ENCODE measurements around the gene JUP. TPM values are rescaled to one million over a fixed set of nuclear protein-coding genes. Genes with fewer than 3 reads are reported as not detected.

JUP gene
- total RNA-seq, 1 experiment from 2014 or later: 132 TPM

DNA sequence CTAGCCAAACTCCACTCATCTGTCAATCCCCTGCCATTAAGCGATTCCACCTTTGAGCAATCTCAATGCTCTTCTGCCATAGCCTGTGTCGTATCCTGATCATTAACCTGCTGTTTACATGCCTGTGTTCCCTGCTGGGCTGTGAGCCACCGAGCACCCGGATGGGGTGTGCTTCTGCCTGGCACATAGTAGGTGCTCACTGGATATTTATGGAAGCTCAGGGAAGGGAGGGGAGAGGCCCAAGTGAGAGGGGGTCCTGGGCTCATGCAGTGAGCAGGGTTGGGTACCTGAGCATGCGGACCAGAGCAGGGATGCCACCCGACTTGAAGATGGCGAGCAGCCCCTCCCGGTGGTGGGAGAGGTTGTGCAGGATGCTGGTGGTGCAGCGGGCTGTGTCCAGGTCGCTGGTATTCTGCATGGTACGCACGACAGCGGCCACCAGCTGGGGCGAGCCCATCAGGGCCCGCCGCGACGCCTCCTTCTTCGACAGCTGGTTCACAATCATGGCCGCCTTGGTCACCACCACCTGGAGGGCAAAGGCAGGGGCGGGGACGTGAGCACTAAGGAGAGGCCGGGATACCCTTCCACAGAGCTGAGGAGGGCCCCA is 17.7 kb downstream of the JUP start:
- no peaks in the 10 kb centered on the region for H3K9me2 ChIP-seq (replicated peaks; ENCODE audit: low read length)
- peaks cover 22% of the 10 kb centered on the region for H3K4me1 ChIP-seq (ENCODE audit: insufficient read depth, low read length)
- no peak overlapping the region for H2AFZ ChIP-seq (ENCODE audit: low read length)
- TF ChIP-seq EZH2phosphoT487 (IDR thresholded peaks at IDR 0.05; ENCODE audit: borderline replicate concordance, low read length) (no peak), EZH2 (IDR thresholded peaks at IDR 0.05; ENCODE audit: low read length, unreplicated experiment) (no peak)
- TF ChIP-seq, protein P1, sequence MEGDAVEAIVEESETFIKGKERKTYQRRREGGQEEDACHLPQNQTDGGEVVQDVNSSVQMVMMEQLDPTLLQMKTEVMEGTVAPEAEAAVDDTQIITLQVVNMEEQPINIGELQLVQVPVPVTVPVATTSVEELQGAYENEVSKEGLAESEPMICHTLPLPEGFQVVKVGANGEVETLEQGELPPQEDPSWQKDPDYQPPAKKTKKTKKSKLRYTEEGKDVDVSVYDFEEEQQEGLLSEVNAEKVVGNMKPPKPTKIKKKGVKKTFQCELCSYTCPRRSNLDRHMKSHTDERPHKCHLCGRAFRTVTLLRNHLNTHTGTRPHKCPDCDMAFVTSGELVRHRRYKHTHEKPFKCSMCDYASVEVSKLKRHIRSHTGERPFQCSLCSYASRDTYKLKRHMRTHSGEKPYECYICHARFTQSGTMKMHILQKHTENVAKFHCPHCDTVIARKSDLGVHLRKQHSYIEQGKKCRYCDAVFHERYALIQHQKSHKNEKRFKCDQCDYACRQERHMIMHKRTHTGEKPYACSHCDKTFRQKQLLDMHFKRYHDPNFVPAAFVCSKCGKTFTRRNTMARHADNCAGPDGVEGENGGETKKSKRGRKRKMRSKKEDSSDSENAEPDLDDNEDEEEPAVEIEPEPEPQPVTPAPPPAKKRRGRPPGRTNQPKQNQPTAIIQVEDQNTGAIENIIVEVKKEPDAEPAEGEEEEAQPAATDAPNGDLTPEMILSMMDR (conservative IDR thresholded peaks at IDR 0.05; ENCODE audit: low read depth, low read length): no peak
- intact Hi-C loops (cut with micrococcal nuclease): no loop called here
- peaks cover 15% of the 10 kb centered on the region for H3K79me2 ChIP-seq (ENCODE audit: low read length)
- no TSS peak for BruUV-seq (replicated peaks)
- peaks cover 6% of the 10 kb centered on the region for H3F3A ChIP-seq (ENCODE audit: low read length, unreplicated experiment)
- no peak overlapping the region for H3K4me2 ChIP-seq (ENCODE audit: low read length)
- ChIA-PET CTCF (no interaction called here), POLR2A (ENCODE audit: unreplicated experiment) (no interaction called here)
- H3K36me3 ChIP-seq (ENCODE audit: low read depth, low read length): peaks cover 37% of the 10 kb centered on the region
- H3K4me3 ChIP-seq (ENCODE audit: low read length): no peak overlapping the region
- ATAC-seq: no peak
- H4K20me1 ChIP-seq (ENCODE audit: low read length): no peaks in the 10 kb centered on the region
- no peaks in the 10 kb centered on the region for H3K27me3 ChIP-seq (ENCODE audit: low read length)
- H3K9ac ChIP-seq (ENCODE audit: low read length): no peak overlapping the region
- DNase-seq: no peak
- H3K27ac ChIP-seq (ENCODE audit: low read length): no peak overlapping the region
- no peaks in the 10 kb centered on the region for H3K9me3 ChIP-seq (ENCODE audit: low read length)

DNA sequence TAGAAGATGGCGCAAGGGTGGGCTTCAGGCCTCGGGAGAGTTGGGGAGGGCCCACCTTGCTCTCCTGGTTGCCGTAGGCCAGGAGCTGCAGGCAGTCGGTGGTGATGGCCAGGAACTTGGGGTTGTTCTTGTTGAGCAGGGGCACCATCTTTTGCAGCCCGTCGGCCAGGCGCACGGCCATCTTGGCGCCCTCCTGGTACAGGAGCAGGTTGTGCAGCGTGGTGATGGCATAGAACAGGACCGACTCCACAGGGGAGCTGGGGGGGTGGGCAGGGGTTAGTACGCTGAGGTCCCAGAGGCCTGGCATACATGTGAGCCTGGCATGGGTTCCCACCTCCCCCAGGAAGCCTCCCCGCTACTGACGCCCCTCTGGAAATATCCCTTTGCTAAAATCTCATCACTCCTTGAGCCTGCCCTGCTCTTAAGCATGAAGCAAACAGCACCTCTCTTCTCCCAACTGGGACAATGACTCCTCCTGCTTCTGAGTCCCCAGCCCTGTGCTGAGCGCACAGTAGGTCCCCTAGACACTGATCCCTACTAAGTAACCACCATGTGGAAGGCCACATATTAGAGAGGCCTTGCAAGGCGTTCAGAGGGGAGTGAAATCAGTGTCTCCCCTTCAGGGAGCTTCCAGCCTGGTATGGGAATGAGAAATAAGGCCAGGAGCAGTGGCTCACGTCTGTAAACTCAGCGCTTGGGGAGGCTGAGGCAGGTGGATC is 19.0 kb downstream of the JUP start:
- H3K36me3 ChIP-seq (ENCODE audit: low read depth, low read length): peaks cover 47% of the 10 kb centered on the region
- no peak overlapping the region for H3K4me3 ChIP-seq (ENCODE audit: low read length)

More for the DNA sequence above, 19.0 kb downstream of the JUP start:
- POLR2A ChIA-PET (ENCODE audit: unreplicated experiment): interaction anchor here (0.5 kb wide), 1 partner anchor 1667 kb away, joined by 4 read pairs; no protein-coding TSS in a partner anchor
- Histone ChIP-seq H2AFZ (ENCODE audit: low read length) (no peak overlapping the region), H3K79me2 (ENCODE audit: low read length) (peaks cover 11% of the 10 kb centered on the region), H3K9me3 (ENCODE audit: low read length) (no peaks in the 10 kb centered on the region), H3F3A (ENCODE audit: low read length, unreplicated experiment) (peaks cover under 1% of the 10 kb centered on the region), H3K9ac (ENCODE audit: low read length) (no peak overlapping the region), H3K9me2 (replicated peaks; ENCODE audit: low read length) (no peaks in the 10 kb centered on the region), H4K20me1 (ENCODE audit: low read length) (no peaks in the 10 kb centered on the region), H3K27ac (ENCODE audit: low read length) (no peak overlapping the region), H3K27me3 (ENCODE audit: low read length) (no peaks in the 10 kb centered on the region), H3K4me2 (ENCODE audit: low read length) (no peak overlapping the region), H3K4me1 (ENCODE audit: insufficient read depth, low read length) (peaks cover 10% of the 10 kb centered on the region)
- ATAC-seq (no peak), DNase-seq (no peak)
- BruUV-seq (replicated peaks): no TSS peak
- TF ChIP-seq, protein P1 (conservative IDR thresholded peaks at IDR 0.05; ENCODE audit: low read depth, low read length): no peak
- TF ChIP-seq EZH2phosphoT487 (IDR thresholded peaks at IDR 0.05; ENCODE audit: borderline replicate concordance, low read length) (no peak), EZH2 (IDR thresholded peaks at IDR 0.05; ENCODE audit: low read length, unreplicated experiment) (no peak)
- CTCF ChIA-PET: no interaction called here
- intact Hi-C loops (cut with micrococcal nuclease): no loop called here
